HFFc6 (cell line): ENCODE measurements around the gene PTH1R. TPM values are rescaled to one million over a fixed set of nuclear protein-coding genes. Genes with fewer than 3 reads are reported as not detected.

Experiments used
- DNase-seq: peaks from one replicate; pipeline ENCODE4 v3.0.0-alpha.2; 2018
- H3K27ac Mint-ChIP-seq: 2 replicates; pipeline ENCODE4 v1.8.0; 2020; ENCODE audit warnings: mild to moderate bottlenecking, mixed read lengths
- H3K27me3 Mint-ChIP-seq: 2 replicates; pipeline ENCODE4 v1.8.0; 2021; ENCODE audit warnings: mild to moderate bottlenecking, moderate library complexity, mixed read lengths; ENCODE audit not compliant: insufficient read depth
- H3K36me3 Mint-ChIP-seq: 2 replicates; pipeline ENCODE4 v1.8.0; 2021; ENCODE audit warnings: low read depth, mixed read lengths
- H3K4me1 Mint-ChIP-seq: 2 replicates; pipeline ENCODE4 v1.8.0; 2020; ENCODE audit warnings: low read depth, mixed read lengths
- H3K4me3 Mint-ChIP-seq: 2 replicates; pipeline ENCODE4 v1.8.0; 2020; ENCODE audit warnings: mild to moderate bottlenecking, moderate library complexity, mixed read lengths
- H3K9me3 Mint-ChIP-seq: 2 replicates; pipeline ENCODE4 v1.8.0; 2020; ENCODE audit warnings: mild to moderate bottlenecking, mixed read lengths
- total RNA-seq, 6 experiments: library from RNA; stranded (reverse); fragmentation: NEBNext Ultra II Directional; extraction: Animal tissue kit (Norgen Biotek cat#: 25700); gene quantifications; 2 replicates in 1 of 6; 3 replicates in 5 of 6; pipeline ENCODE4 v1.2.3, GENCODE V29; 2021
- TF ChIP-seq, protein P1 (sequence below): fragments of 200-600 bp; sonication (generic); IDR thresholded peaks from 2 replicates; pipeline ENCODE4 v1.5.0; 2021; ENCODE audit warnings: antibody characterized with exemption, mild to moderate bottlenecking

The PTH1R gene
- total RNA-seq, 6 experiments from 2014 or later, result 0.09 to 1.4 (median 0.85) TPM; not detected in 1

- H3K27ac Mint-ChIP-seq, result peak overlapping the region; percentile 4; the same call in 1 of the 2 replicates
- H3K27me3 Mint-ChIP-seq, result no peaks in the 10 kb centered on the region; the same call in 1 of the 2 replicates
- TF ChIP-seq, protein P1, sequence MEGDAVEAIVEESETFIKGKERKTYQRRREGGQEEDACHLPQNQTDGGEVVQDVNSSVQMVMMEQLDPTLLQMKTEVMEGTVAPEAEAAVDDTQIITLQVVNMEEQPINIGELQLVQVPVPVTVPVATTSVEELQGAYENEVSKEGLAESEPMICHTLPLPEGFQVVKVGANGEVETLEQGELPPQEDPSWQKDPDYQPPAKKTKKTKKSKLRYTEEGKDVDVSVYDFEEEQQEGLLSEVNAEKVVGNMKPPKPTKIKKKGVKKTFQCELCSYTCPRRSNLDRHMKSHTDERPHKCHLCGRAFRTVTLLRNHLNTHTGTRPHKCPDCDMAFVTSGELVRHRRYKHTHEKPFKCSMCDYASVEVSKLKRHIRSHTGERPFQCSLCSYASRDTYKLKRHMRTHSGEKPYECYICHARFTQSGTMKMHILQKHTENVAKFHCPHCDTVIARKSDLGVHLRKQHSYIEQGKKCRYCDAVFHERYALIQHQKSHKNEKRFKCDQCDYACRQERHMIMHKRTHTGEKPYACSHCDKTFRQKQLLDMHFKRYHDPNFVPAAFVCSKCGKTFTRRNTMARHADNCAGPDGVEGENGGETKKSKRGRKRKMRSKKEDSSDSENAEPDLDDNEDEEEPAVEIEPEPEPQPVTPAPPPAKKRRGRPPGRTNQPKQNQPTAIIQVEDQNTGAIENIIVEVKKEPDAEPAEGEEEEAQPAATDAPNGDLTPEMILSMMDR, result no peak
- H3K4me1 Mint-ChIP-seq, result peaks cover 47% of the 10 kb centered on the region
- no peak overlapping the region for H3K4me3 Mint-ChIP-seq
- peaks cover 20% of the 10 kb centered on the region for H3K36me3 Mint-ChIP-seq
- H3K9me3 Mint-ChIP-seq, result no peaks in the 10 kb centered on the region
- DNase-seq, result no peak
These were observed 62.3 kb downstream of the PTH1R start for GRCh38 chr3:46939578-46940445.

- no peak for DNase-seq
- H3K36me3 Mint-ChIP-seq, result peaks cover 21% of the 10 kb centered on the region
- peaks cover 45% of the 10 kb centered on the region for H3K4me1 Mint-ChIP-seq
- H3K9me3 Mint-ChIP-seq, result no peaks in the 10 kb centered on the region
- TF ChIP-seq, protein P1, result no peak
- no peaks in the 10 kb centered on the region; the same call in 1 of the 2 replicates for H3K27me3 Mint-ChIP-seq
- H3K27ac Mint-ChIP-seq, result no peak overlapping the region
- H3K4me3 Mint-ChIP-seq, result no peak overlapping the region
These were observed 64.6 kb downstream of the PTH1R start for GRCh38 chr3:46942076-46942475.

DNA sequence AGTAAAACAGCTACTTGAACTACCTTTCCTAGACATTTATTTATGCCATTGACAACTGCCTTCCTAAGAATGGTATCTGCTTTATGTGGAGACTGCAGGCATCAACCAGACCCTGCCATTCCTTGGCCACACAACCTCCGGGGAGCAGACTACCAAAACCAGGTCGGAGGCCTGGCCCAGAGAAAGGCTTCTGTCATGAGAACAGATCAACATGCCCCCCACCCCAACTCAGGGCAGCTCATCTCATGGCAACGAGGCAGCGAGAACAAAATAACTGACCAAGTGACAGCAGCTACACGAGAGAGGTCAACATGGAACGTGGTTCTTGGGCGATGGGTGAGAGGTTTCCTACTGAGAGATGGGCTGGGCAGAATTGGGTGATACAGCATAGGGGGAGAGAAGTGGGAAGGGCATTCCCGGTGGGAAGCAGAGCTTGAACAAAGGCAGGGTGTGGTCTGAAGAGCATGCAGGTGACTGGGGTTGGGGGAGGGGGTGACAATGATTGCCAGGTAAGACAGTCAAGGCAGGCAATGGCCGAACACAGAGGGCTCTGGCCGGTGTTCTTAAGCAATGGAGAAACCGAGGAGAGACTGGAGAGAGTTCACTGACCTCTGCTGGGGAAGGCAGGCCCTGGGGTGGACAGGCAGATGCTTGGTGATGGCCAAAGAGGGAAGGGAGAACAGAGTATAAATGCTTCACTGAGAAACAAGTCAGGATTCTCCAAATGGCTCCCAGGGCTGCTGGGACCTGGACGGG is 65.1 kb downstream of the PTH1R start:
- no peaks in the 10 kb centered on the region for H3K9me3 Mint-ChIP-seq
- no peak for DNase-seq
- H3K27ac Mint-ChIP-seq, result peak overlapping the region; percentile 6; the same call in 1 of the 2 replicates
- no peaks in the 10 kb centered on the region; the same call in 1 of the 2 replicates for H3K27me3 Mint-ChIP-seq
- TF ChIP-seq, protein P1, result no peak
- peaks cover 21% of the 10 kb centered on the region for H3K36me3 Mint-ChIP-seq
- no peak overlapping the region for H3K4me3 Mint-ChIP-seq
- peaks cover 45% of the 10 kb centered on the region for H3K4me1 Mint-ChIP-seq

GRCh38 chr3:46943237-46944187 is 66.0 kb downstream of the PTH1R start:
- no peaks in the 10 kb centered on the region for H3K9me3 Mint-ChIP-seq
- H3K27ac Mint-ChIP-seq, result no peak overlapping the region
- H3K4me1 Mint-ChIP-seq, result peaks cover 48% of the 10 kb centered on the region
- H3K27me3 Mint-ChIP-seq, result no peaks in the 10 kb centered on the region; the same call in 1 of the 2 replicates
- no peak overlapping the region for H3K4me3 Mint-ChIP-seq
- no peak for DNase-seq
- H3K36me3 Mint-ChIP-seq, result peaks cover 20% of the 10 kb centered on the region
- TF ChIP-seq, protein P1, result no peak

DNA sequence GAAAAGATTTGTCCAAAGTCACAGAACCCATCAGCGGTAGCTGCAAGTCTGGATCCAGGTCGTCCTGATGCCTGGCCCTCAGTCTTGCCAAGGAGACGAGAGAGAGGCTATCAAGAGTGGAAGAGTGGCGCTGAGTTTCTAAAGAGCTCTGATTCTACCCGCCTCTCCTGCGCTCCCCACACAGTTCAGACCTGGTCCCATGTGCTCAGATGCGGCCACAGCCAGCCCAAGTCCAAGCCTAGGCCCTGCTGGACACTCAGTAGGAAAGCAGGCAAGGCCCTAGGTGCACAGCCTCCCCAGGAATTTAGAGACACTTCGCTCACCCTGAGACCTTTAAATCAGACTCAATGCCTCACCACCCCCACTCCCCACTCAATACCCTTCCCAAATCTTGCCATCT is 66.7 kb downstream of the PTH1R start:
- Mint-ChIP-seq H3K27ac (no peak overlapping the region), H3K4me3 (no peak overlapping the region), H3K27me3 (no peaks in the 10 kb centered on the region; the same call in 1 of the 2 replicates), H3K4me1 (peaks cover 54% of the 10 kb centered on the region), H3K9me3 (no peaks in the 10 kb centered on the region), H3K36me3 (peaks cover 20% of the 10 kb centered on the region)
- TF ChIP-seq, protein P1, result no peak
- DNase-seq, result no peak
